ENCODE data around the gene CDH22. TPM values are rescaled to one million over a fixed set of nuclear protein-coding genes. Genes with fewer than 3 reads are reported as not detected.

CDH22 gene
- total RNA-seq, 1 donor from 2014 or later: not detected

- H3K27me3 ChIP-seq: peaks cover 3% of the 10 kb centered on the region
- H3K9me3 ChIP-seq: no peaks in the 10 kb centered on the region
- intact Hi-C loops (cut with DNase I): loop anchor here (5.0 kb wide), 1 partner anchor 50 kb away; no protein-coding TSS in a partner anchor
- H3K36me3 ChIP-seq: peaks cover 0 to 3% of the 10 kb centered on the region in 2 donors
- H3K4me1 ChIP-seq: peaks cover 0 to 5% of the 10 kb centered on the region in 2 donors
- no peak for TF ChIP-seq CTCF (IDR thresholded peaks at IDR 0.05)
- no peak for DNase-seq (ENCODE audit: low spot score in 2 of 2)
- H3K4me3 ChIP-seq: no peak overlapping the region
- H3K27ac ChIP-seq: no peak overlapping the region
Observed at GRCh38 chr20:46342010-46342378, 33.7 kb upstream of the CDH22 start.

DNA sequence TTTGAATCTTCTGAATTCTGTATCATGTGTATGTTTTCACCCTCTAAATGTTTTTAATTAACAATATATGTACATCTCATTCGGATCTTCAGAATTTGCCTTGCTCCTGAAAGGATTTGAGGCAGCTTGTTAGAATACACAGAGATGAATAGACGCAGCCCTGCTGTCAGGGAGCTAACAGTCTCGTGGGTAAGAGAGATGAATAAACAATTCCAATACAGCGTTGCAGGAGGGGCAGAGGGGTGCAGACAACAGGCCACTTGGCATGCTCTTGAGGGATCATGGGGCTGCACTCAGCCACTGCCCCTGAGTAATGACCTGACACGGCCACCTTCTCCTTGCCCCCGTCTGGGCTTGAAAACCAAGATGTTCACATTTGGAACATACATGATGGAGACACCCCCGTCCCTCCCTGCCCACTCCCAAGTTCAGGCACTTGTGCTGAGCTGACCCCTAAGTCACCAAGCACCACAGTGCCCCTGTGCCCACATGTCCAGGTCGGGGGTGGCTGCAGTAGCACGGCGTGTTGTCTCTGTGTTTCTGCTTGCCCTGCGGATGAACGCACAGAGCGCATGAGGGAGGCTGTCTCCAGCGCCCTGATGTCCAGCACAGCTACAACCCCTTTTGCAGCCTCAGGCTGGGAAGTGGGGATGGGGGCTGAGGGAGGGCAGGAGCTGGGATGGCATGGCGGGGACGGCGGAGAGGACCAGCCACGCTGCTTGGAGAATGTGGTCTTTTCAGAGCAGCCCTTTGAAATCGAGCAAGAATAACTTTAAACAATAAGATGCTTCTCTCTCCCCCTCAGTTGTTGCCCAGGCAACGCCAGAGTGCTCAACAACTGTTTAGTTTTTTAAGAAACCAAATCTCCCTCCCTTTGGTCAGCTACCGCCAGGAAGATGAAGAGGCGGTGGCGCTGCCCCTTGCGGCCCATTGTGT, 33.0 kb upstream of the CDH22 start:
- intact Hi-C loops (cut with DNase I): loop anchor here (5.0 kb wide), 1 partner anchor 49 kb away; no protein-coding TSS in a partner anchor
- Histone ChIP-seq H3K4me3 (no peak overlapping the region), H3K9me3 (no peaks in the 10 kb centered on the region), H3K4me1 (peaks cover 0 to 5% of the 10 kb centered on the region in 2 donors), H3K27ac (no peak overlapping the region), H3K36me3 (no peaks in the 10 kb centered on the region), H3K27me3 (peaks cover 3% of the 10 kb centered on the region)
- no peak for DNase-seq (ENCODE audit: low spot score in 2 of 2)
- TF ChIP-seq CTCF (IDR thresholded peaks at IDR 0.05): no peak

DNA sequence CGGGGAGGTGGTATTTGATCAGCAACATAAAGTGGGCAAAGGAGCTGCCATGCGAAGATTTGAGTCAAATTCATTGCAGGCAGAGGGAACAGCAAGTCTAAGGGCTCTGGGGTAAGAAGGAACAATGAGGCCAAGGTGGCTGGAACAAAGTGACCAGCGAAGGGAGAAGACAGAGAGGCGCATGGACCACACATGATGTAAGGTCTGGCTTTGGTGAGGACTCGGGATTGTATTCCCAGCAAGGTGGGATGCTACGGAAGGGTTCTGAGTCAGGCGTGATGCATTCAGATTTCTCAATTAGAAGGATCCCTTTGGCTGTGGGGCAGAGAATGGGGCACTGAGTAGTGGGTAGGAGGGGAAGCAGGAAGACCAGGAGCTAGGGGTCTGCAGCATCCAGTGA, 30.7 kb upstream of the CDH22 start:
- Histone ChIP-seq H3K36me3 (no peaks in the 10 kb centered on the region), H3K9me3 (no peaks in the 10 kb centered on the region), H3K27ac (no peak overlapping the region), H3K4me1 (peaks cover 0 to 5% of the 10 kb centered on the region in 2 donors), H3K27me3 (peaks cover 3% of the 10 kb centered on the region), H3K4me3 (no peak overlapping the region)
- intact Hi-C loops (cut with DNase I): no loop called here
- TF ChIP-seq CTCF (IDR thresholded peaks at IDR 0.05): no peak
- DNase-seq (ENCODE audit: low spot score in 2 of 2): no peak

DNA sequence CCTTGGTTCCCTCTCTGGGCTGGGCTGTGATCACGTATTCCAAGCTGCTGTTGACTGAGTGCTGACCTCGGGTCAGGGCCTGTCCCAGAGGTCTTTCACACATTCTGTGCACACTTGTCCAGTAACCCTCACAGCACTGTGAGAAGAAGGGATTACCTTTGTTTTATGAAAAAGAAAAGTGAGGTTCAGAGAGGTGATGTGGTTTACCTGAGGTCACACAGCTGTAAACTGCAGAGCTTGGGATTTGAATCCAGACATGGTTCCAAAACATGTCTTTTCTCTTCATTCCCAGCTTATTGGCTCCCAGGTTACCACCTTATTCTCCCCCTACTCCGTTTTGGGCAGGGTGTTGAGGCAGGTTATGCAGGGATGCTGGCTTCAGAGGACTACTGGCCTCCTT, 28.4 kb upstream of the CDH22 start:
- Histone ChIP-seq H3K4me1 (no peaks in the 10 kb centered on the region), H3K4me3 (no peak overlapping the region), H3K9me3 (no peaks in the 10 kb centered on the region), H3K27ac (no peak overlapping the region), H3K27me3 (no peaks in the 10 kb centered on the region), H3K36me3 (no peaks in the 10 kb centered on the region)
- intact Hi-C loops (cut with DNase I): no loop called here
- DNase-seq (ENCODE audit: low spot score in 2 of 2): no peak
- no peak for TF ChIP-seq CTCF (IDR thresholded peaks at IDR 0.05)

GRCh38 chr20:46334303-46334904, 26.1 kb upstream of the CDH22 start:
- H3K4me3 ChIP-seq: no peak overlapping the region
- H3K27ac ChIP-seq: no peak overlapping the region
- TF ChIP-seq CTCF (IDR thresholded peaks at IDR 0.05): no peak
- H3K27me3 ChIP-seq: peaks cover 10% of the 10 kb centered on the region
- no peak for DNase-seq (ENCODE audit: low spot score in 2 of 2)
- intact Hi-C loops (cut with DNase I): no loop called here
- no peaks in the 10 kb centered on the region for H3K36me3 ChIP-seq
- H3K9me3 ChIP-seq: no peaks in the 10 kb centered on the region
- H3K4me1 ChIP-seq: no peaks in the 10 kb centered on the region

Measured in ascending aorta (tissue), 2 donors.